GM03348 (cell line): ENCODE measurements around the gene HOMEZ.
"Not testable (repeated sequence)": the region's sequence is repeated elsewhere in the genome, so short reads cannot be mapped to it uniquely, and the experiment has no call there.

Source experiments
- DNase-seq: peaks from one replicate; pipeline ENCODE4 v3.0.0; 2012; ENCODE audit warnings: low spot score

HOMEZ gene

GRCh38 chr14:23286020-23286901 is at the start of gene HOMEZ:
Gene HOMEZ (minus strand): TSS chr14:23286132. CDS start chr14:23285952, 180 bp downstream.
- DNase-seq: peak; percentile 99

DNA sequence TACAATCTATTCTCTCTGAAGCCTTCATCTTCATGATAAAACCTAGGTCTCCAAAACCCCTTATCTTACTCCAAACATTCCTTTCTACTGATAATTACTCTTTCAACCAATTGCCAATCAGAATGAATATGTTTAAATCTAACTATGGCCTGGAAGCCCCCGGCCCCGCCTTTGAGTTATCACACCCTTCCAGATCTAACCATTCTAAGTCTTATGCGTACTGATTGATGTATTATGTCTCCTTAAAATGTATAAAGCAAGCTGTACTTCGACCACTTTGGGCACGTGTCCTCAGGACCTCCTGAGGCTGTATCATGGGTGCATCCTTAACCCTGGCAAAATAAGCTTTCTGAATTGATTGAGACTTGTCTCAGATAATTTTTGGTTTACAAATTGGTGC is 49.7 kb upstream of the HOMEZ start:
- DNase-seq: no peak

DNA sequence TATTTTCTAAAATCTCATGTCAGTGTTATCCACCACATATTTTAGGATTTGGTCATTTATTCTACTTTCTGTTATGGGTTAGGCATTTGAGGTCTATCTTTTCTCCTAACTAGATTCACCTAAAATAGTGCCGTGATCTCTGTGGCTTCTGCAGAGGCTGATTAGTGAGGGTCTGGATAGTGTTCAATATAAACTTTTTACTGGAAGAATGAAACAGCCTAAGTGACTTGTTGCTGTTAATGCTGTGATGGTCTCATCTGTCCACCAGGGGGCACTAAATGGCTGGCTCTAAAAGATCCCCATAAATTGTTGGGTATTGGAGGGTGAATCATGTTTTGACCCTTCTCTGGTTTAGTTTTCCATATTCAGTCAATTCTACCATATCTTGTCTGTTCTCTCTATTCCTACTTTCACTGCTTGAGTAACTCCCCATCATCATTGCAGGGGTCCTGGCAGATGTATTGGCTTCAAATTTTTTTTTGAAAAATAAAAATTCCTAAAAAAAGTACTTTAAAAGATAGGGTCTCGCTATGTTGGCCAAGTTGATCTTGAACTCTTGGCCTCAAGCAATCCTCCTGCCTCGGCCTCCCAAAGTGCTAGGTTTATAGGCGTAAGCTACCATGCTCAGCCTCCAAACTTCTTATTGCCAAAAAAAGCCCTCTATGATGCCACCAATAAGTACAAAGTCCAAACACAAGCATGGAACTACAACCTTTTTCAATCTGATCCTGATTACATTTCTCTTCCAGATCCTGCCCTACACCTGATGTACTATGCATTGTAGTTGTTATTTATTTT is 42.2 kb upstream of the HOMEZ start:
- peak; percentile 86 for DNase-seq

- DNase-seq: no peak
Observed at GRCh38 chr14:23326491-23327332, 40.8 kb upstream of the HOMEZ start.

- DNase-seq: not testable (repeated sequence)
Observed at GRCh38 chr14:23325746-23326145, 39.8 kb upstream of the HOMEZ start.

- no peak for DNase-seq
Observed at GRCh38 chr14:23324993-23325392, 39.1 kb upstream of the HOMEZ start.

DNA sequence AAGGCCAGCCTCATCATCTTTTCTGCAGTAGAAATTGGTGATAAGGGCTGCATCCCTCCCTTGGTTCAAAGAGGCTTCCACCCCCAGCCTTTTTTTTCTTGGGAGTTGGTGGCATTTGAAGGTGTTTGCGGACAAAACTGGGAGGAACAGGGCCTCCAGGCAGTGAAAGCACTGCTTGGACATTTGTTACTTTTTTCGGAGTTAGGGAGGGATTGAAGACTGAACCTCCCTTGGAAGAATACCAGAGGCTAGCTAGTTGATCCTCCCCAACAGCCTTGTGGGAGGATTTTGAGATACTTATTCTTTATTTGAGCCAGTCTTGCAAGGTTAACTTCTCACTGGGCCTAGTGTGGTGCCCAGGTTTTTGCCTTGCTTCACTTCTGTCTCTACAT is 38.5 kb upstream of the HOMEZ start:
- DNase-seq: no peak

DNA sequence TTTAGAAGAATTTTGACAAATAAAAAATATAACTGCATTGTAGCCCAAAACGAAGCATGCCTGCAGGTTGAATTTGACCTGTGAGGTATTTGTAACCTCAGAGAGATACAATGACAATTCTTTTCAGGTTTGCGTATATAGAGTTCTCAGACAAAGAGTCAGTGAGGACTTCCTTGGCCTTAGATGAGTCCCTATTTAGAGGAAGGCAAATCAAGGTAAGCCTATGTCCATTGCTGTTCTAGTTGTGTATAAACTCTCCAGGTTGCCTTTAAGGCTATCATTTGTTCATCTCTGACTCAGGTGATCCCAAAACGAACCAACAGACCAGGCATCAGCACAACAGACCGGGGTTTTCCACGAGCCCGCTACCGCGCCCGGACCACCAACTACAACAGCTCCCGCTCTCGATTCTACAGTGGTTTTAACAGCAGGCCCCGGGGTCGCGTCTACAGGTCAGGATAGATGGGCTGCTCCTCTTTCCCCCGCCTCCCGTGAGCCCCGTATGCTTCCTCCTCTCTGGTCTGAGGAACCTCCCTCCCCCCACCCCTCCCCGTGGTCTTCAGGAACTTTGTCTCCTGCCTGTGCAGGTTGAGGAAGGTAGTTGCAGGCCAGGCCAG is 38.0 kb upstream of the HOMEZ start:
- DNase-seq: no peak

DNA sequence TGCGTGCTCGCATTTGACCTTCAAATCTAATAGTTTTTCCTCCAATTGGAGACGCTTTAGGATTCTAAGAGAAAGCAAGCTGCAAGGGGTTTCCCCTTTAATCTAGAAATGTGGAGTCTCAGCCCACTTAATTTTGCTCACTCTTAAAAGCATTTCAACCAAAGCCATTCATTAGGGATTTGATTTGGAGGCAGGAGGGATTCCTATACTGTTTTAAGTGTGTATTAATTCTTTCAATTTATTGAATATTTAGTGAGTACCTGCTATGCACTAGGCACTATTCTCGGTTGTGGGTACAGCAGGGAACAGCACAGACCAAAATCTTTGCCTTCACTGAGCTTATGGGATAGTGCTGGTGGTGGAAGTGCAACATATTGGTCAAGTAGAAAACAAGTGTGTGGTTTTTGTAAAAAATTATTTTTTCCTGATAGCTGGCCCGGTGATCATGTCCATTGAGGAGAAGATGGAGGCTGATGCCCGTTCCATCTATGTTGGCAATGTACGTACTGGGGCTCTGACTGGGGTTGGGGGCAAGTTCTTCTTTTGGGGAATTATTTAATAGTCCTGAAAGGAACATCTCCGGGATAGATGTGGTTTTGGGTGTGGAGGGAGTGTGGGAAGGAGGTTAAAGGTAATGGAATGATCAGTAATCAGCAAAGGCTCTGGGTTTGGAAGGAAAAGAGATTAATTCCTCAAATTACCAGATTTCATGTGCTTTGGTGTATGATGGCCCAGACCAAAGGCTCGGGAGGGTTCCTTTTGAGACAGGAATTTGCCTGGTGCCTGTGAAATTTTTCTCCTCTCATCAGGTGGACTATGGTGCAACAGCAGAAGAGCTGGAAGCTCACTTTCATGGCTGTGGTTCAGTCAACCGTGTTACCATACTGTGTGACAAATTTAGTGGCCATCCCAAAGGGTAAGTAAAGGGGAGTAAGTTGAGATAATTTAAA is 36.9 kb upstream of the HOMEZ start:
- no peak for DNase-seq

DNA sequence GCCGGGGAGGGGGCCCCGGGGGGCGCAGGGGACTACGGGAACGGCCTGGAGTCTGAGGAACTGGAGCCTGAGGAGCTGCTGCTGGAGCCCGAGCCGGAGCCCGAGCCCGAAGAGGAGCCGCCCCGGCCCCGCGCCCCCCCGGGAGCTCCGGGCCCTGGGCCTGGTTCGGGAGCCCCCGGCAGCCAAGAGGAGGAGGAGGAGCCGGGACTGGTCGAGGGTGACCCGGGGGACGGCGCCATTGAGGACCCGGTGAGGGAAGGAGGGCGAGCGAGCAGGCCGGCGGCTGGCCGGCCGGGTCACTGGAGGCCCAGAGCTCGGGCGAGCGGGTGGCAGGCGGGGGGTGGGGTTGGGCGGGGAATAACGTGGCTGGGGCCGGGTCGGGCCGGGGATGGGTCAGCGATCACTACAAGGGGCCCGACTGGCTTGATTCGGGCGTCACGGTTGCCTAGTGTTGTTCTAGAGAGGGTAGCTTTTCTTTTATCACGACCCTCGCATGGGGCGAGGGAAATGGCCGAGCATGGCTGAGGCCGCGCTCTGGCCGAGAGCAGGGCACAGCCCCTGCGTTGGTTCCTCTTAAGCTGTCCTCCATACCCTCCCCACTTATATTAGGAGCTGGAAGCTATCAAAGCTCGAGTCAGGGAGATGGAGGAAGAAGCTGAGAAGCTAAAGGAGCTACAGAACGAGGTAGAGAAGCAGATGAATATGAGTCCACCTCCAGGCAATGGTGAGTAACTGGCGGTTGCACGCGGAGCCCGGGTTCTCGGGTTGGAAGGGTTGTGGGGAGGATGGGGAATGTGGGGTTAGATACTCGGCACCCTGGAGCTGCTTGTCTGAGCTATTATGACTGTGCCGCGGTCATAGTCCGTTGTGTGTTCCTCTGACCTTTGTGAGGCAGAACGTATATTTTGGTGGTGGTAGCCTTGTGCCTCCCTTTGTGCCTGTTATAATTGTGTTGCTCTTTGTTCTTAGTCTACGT is 35.9 kb upstream of the HOMEZ start:
- DNase-seq: peak; percentile 82

DNA sequence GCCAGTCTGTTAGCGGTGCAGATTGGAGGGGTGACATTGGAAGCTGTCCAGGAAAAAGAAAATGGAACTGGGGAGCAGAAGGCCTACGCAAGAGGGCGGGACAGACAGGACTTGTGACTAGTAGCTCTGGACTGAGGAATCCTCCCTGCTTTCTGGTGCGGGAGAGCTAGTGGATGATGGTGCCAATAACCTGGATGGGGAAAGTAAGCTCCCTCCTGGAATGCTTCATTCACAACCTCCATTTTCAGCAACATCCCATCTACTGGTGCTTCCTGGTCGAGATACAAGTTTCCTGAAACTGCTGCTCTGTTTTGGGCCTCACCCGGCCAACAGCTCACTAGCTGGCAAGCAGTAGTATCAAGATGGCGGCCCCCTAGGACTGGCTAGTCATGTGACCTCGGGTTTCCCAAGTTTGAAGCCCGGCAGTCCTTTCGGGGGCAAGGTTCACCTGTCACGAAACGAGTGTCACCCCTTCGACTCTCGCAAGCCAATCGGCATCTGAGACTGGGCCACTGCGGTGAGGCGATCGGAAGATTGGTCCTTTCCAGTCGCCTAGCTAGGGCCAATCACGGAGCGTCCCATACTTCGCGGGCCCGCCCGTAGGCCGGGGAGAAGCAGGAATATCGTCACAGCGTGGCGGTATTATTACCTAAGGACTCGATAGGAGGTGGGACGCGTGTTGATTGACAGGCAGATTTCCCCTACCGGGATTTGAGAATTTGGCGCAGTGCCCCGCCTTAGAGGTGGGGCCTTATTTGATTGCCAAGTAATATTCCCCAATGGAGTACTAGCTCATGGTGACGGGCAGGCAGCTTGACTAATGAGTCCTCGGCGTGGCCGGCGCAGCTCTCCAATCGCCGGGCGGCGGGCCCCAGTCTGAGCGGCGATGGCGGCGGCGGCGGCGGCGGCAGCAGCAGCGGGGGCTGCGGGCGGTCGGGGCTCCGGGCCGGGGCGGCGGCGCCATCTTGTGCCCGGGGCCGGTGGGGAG is 34.9 kb upstream of the HOMEZ start, which contains the start of gene PABPN1:
Gene PABPN1, plus strand, starts transcription at position 874 of the 988 bp plus-strand sequence. Its CDS starts 13 bp downstream, at position 887.
- peak; percentile 98 for DNase-seq

- DNase-seq: no peak
Observed at GRCh38 chr14:23319746-23320583, 34.0 kb upstream of the HOMEZ start.

DNA sequence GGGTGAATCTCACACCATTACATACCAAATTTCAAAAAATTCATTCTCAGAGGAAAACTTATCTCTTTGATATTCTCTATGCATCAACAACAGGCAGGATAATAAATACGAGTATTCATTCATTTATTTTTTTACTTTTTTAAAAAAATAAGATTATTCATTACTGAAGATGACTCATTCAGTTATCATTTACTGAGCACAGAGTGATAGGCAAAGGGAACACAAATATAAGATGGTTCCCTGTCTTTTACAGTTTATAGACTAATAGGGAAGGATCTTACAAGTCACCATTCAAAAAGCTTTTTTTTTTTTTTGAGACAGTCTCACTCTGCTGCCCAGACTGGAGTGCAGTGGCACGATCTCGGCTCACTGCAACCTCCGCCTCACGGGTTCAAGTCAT is 30.4 kb upstream of the HOMEZ start:
- DNase-seq: no peak

DNA sequence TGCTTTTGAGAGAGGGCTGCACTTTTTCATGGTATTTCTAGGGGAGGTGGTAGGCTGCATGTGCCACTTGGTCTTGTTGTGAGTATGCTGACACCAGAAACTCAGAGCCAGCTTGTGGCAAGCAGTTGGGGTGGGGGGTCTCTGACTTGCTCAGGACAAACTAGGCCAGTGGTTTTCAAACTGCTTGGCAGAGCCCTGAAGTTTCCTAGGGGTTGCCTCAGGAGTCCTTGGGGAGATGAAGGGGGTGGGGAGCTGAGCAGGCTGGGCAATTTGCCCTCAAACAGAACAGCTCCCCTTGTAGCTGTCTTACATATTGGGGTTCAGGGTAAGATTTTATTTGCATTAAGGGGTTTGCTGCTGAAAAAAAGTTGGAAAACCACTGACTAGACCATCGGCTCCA is 24.6 kb upstream of the HOMEZ start:
- DNase-seq: no peak

- DNase-seq: no peak
Observed at GRCh38 chr14:23308721-23309445, 23.0 kb upstream of the HOMEZ start.
